Small intestine (tissue), 16 donors: ENCODE results near the gene ANKAR. TPM values are rescaled to one million over a fixed set of nuclear protein-coding genes. Genes with fewer than 3 reads are reported as not detected.

Experiments
- DNase-seq, 2 donors: peaks; one replicate each; pipeline versions ENCODE4 v3.0.0 to v3.0.0-alpha.2; 2013
- FAIRE-seq: peaks from 2 replicates; lab custom pipeline; 2012; peaks lifted over from hg19 to GRCh38; lab: Jason Lieb, UNC
- H3K27ac ChIP-seq, 3 donors: one replicate each; pipeline ENCODE4 v1.5.1; 2013; ENCODE audit warnings: low read length in 2 of 3, mild to moderate bottlenecking in 2 of 3, control low read depth in 1 of 3, inconsistent platforms in 1 of 3, low read depth in 1 of 3, moderate library complexity in 1 of 3
- H3K27me3 ChIP-seq, 3 donors: one replicate each; pipeline ENCODE4 v1.6.1; 2013; ENCODE audit warnings: low read length in 3 of 3, inconsistent platforms in 1 of 3; ENCODE audit not compliant: control insufficient read depth in 3 of 3, insufficient read depth in 3 of 3
- H3K36me3 ChIP-seq, 3 donors: one replicate each; pipeline ENCODE4 v1.6.1; 2013; ENCODE audit warnings: low read length in 3 of 3, inconsistent platforms in 1 of 3, low read depth in 1 of 3, mild to moderate bottlenecking in 1 of 3, moderate library complexity in 1 of 3; ENCODE audit not compliant: control insufficient read depth in 3 of 3, insufficient read depth in 2 of 3
- H3K4me1 ChIP-seq, 3 donors: one replicate each; pipeline ENCODE4 v1.6.1; 2013; ENCODE audit warnings: low read length in 2 of 3, inconsistent platforms in 1 of 3, low read depth in 1 of 3, mild to moderate bottlenecking in 1 of 3, moderate library complexity in 1 of 3; ENCODE audit not compliant: control insufficient read depth in 3 of 3, insufficient read depth in 2 of 3
- H3K4me3 ChIP-seq, 3 donors: one replicate each; pipeline ENCODE4 v1.5.1; 2013; ENCODE audit warnings: low read length in 3 of 3, control low read depth in 1 of 3, inconsistent platforms in 1 of 3, low read depth in 1 of 3, mild to moderate bottlenecking in 1 of 3, moderate library complexity in 1 of 3
- H3K9me3 ChIP-seq, 2 donors: one replicate each; pipeline ENCODE4 v1.6.1; 2013; ENCODE audit warnings: low read depth in 1 of 2, low read length in 1 of 2; ENCODE audit not compliant: control insufficient read depth in 2 of 2, insufficient read depth in 1 of 2
- WGBS, 3 donors: extraction: QIAGEN DNeasy Blood & Tissue Kit; methylation state at CpG; one replicate each; pipeline ENCODE4 v1.1.7; 2013; 5-methylcytosine and 5-hydroxymethylcytosine counted together
- long read RNA-seq, 10 donors: transcript quantifications; one replicate each; lab custom pipeline, GENCODE V29; 2026
- polyA plus RNA-seq, 4 donors: library from polyadenylated mRNA; stranded (reverse) in 3 of 4; unstranded in 1 of 4; fragments of 200-250 nt in 3 of 4; fragments of 120-200 nt in 1 of 4; gene quantifications; one replicate each; pipeline versions ENCODE4 v1.2.1 to v1.2.3, GENCODE V29; 2013
- donor health status: healthy with polysubstance abuse.
- donor health status: control.
- donor health status: control.
- donor health status: Bipolar disorder and iron deficiency.
- donor health status: healthy.

ANKAR gene
- polyA plus RNA-seq, result 1 to 10 TPM in 2 of 4 donors, under 1 TPM in 2; 0.45 to 8.1 (median 1.2) TPM
- long read RNA-seq, donor 1, result 0 reads
- long read RNA-seq, donor 2, result 0 reads
- long read RNA-seq, donor 3, result 0 reads
- long read RNA-seq, donor 4, result 0 reads
- long read RNA-seq, donor 5, result 0 reads
- long read RNA-seq, donor 6, result 0 reads
- long read RNA-seq, donor 7, result 0 reads
- long read RNA-seq, donor 8, result 0 reads
- long read RNA-seq, donor 9, result 0 reads
- long read RNA-seq, donor 10, result 0 reads

- H3K36me3 ChIP-seq, result peaks cover 0 to 12% (median 3%) of the 10 kb centered on the region in 3 donors
- 0% methylated on average over 54 to 62 of the region's 62 CpGs for WGBS, 3 donors
- H3K27me3 ChIP-seq, result no peaks in the 10 kb centered on the region
- DNase-seq, result peak; percentile 84 to 95
- peak within 1 kb of the TSS; percentile 55 to 88 (median 57) for H3K4me3 ChIP-seq
- peak within 1 kb of the TSS; percentile 94 to 95 (median 95) for H3K27ac ChIP-seq
- FAIRE-seq, result no peak
- H3K4me1 ChIP-seq, result peaks cover 0 to 10% (median 4%) of the 10 kb centered on the region in 3 donors
- H3K9me3 ChIP-seq, result no peaks in the 10 kb centered on the region
These were observed at the start of gene ANKAR for GRCh38 chr2:189674374-189675112. Gene ANKAR, plus strand, starts transcription at chr2:189674670. Its CDS starts 1,821 bp downstream, at chr2:189676491.

- no peak overlapping the region for H3K27ac ChIP-seq
- H3K4me1 ChIP-seq, result no peaks in the 10 kb centered on the region
- no peaks in the 10 kb centered on the region for H3K9me3 ChIP-seq
- WGBS, 3 donors, result 85 to 96% (median 88%) methylated on average over 2 of the region's 2 CpGs
- DNase-seq (no peak), FAIRE-seq (no peak)
- H3K36me3 ChIP-seq, result no peaks in the 10 kb centered on the region
- H3K27me3 ChIP-seq, result no peaks in the 10 kb centered on the region
- H3K4me3 ChIP-seq, result no peak overlapping the region
These were observed 48.8 kb upstream of the ANKAR start for GRCh38 chr2:189625636-189626035.

GRCh38 chr2:189627789-189628188, 46.7 kb upstream of the ANKAR start:
- Histone ChIP-seq H3K4me1 (no peaks in the 10 kb centered on the region), H3K27me3 (no peaks in the 10 kb centered on the region), H3K27ac (no peak overlapping the region), H3K4me3 (no peak overlapping the region), H3K36me3 (no peaks in the 10 kb centered on the region), H3K9me3 (no peaks in the 10 kb centered on the region)
- FAIRE-seq (no peak), DNase-seq (no peak)
- 89 to 100% (median 92%) methylated on average over 1 of the region's 1 CpG for WGBS, 3 donors

GRCh38 chr2:189628817-189629530, 45.5 kb upstream of the ANKAR start:
- FAIRE-seq (no peak), DNase-seq (peak in 1 of 2 donors; percentile 35)
- Histone ChIP-seq H3K27me3 (no peaks in the 10 kb centered on the region), H3K27ac (no peak overlapping the region), H3K9me3 (no peaks in the 10 kb centered on the region), H3K4me1 (no peaks in the 10 kb centered on the region), H3K4me3 (no peak overlapping the region), H3K36me3 (no peaks in the 10 kb centered on the region)
- WGBS, 3 donors, result 84 to 90% (median 87%) methylated on average over 9 of the region's 9 CpGs

- DNase-seq, result no peak
- no peak overlapping the region for H3K4me3 ChIP-seq
- WGBS, 3 donors, result 65 to 87% (median 84%) methylated on average over 10 of the region's 10 CpGs
- FAIRE-seq, result no peak
- H3K27ac ChIP-seq, result peak overlapping the region in 1 of 3 donors; percentile 68
- no peaks in the 10 kb centered on the region for H3K36me3 ChIP-seq
- no peaks in the 10 kb centered on the region for H3K4me1 ChIP-seq
- H3K9me3 ChIP-seq, result no peaks in the 10 kb centered on the region
- H3K27me3 ChIP-seq, result no peaks in the 10 kb centered on the region
These were observed 44.7 kb upstream of the ANKAR start for GRCh38 chr2:189629531-189630453.

- DNase-seq, result no peak
- H3K27ac ChIP-seq, result no peak overlapping the region
- no peak overlapping the region for H3K4me3 ChIP-seq
- peaks cover 0 to 2% (median 0%) of the 10 kb centered on the region in 3 donors for H3K4me1 ChIP-seq
- no peaks in the 10 kb centered on the region for H3K27me3 ChIP-seq
- WGBS, 3 donors, result 67 to 77% (median 73%) methylated on average over 4 of the region's 4 CpGs
- no peaks in the 10 kb centered on the region for H3K36me3 ChIP-seq
- no peak for FAIRE-seq
- no peaks in the 10 kb centered on the region for H3K9me3 ChIP-seq
These were observed 42.6 kb upstream of the ANKAR start for GRCh38 chr2:189631849-189632248.

GRCh38 chr2:189633392-189633811, 41.1 kb upstream of the ANKAR start:
- FAIRE-seq (no peak), DNase-seq (no peak)
- no peak overlapping the region for H3K27ac ChIP-seq
- no peaks in the 10 kb centered on the region for H3K36me3 ChIP-seq
- H3K27me3 ChIP-seq, result no peaks in the 10 kb centered on the region
- peaks cover 0 to 3% (median 0%) of the 10 kb centered on the region in 3 donors for H3K4me1 ChIP-seq
- WGBS, 3 donors, result 72 to 86% (median 84%) methylated on average over 5 of the region's 5 CpGs
- no peaks in the 10 kb centered on the region for H3K9me3 ChIP-seq
- H3K4me3 ChIP-seq, result no peak overlapping the region
